Coronary artery (tissue), 2 donors: ENCODE measurements around the gene PSMC4.

Experiments used
- DNase-seq: peaks from one replicate; pipeline ENCODE4 v3.0.0-alpha.2; 2017; ENCODE audit warnings: low spot score
- H3K27ac ChIP-seq, 2 donors: fragments of 200-600 bp; sonication (generic); one replicate each; pipeline ENCODE4 v1.5.1; 2016 to 2019
- H3K4me3 ChIP-seq: fragments of 200-600 bp; sonication (generic); 2 replicates; pipeline ENCODE4 v1.5.1; 2016; ENCODE audit warnings: mild to moderate bottlenecking, moderate library complexity
- TF ChIP-seq, protein P1 (sequence below): fragments of 200-600 bp; sonication (generic); IDR thresholded peaks from one replicate; pipeline ENCODE4 v1.5.1; 2019; ENCODE audit warnings: antibody characterized with exemption

PSMC4 gene

DNA sequence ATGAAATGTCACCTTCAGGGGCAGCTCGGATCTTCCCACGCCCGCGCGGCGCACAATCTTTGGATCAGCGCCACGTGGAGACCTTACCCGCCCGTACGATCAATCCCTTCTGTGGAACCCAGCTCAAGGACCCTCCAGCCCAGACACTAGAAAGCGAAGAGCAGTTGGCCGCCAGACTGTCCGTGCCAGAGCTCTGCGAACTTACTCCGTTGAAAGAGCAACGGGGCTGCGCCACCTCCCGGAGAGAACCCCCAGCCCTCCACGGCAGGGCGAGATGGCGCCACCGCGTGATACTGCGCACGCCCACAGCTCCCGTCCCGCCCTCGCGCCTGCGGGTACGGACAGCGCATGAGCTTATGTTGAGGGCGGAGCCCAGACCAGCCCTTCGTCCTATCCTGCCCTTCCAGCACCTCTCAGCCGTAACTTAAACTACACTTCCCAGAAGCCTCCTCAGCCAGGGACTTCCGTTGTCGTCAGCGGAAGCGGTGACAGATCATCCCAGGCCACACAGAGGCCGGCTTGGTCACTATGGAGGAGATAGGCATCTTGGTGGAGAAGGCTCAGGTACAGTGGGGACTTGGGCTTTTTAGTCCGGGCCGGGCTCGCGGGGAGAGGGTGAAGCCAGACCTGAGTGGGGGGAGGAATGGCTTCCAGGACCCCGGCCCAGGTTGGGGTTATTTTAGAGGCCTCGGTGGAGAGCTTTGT, at the start of gene PSMC4:
TSS of gene PSMC4 (plus strand) at position 491 of the 705 bp plus-strand sequence. CDS start at position 529, 38 bp downstream.
- TF ChIP-seq, protein P1, sequence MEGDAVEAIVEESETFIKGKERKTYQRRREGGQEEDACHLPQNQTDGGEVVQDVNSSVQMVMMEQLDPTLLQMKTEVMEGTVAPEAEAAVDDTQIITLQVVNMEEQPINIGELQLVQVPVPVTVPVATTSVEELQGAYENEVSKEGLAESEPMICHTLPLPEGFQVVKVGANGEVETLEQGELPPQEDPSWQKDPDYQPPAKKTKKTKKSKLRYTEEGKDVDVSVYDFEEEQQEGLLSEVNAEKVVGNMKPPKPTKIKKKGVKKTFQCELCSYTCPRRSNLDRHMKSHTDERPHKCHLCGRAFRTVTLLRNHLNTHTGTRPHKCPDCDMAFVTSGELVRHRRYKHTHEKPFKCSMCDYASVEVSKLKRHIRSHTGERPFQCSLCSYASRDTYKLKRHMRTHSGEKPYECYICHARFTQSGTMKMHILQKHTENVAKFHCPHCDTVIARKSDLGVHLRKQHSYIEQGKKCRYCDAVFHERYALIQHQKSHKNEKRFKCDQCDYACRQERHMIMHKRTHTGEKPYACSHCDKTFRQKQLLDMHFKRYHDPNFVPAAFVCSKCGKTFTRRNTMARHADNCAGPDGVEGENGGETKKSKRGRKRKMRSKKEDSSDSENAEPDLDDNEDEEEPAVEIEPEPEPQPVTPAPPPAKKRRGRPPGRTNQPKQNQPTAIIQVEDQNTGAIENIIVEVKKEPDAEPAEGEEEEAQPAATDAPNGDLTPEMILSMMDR, result peak; percentile 59
- peak; percentile 98 for DNase-seq
- peak within 1 kb of the TSS; percentile 96 for H3K4me3 ChIP-seq
- peak within 1 kb of the TSS; percentile 88 to 90 for H3K27ac ChIP-seq

DNA sequence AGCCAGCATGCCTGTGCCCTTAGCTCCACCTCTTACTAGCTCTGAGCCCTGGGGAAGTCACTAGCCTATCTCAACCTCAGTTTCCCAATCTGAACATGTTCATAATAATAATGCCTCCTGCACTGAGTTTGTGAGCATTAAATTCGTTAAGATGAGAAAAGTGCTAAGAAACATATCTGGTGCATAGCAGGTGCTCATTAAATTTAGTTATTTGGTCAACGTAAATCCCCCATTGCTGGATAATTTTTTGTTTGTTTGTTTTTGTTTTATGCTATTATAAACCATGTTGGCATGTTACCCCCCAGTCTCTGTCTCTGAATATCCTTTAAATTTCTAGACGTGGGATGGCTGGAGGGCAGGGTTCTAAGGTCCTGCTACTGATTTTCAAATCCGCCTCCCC, 47.1 kb upstream of the PSMC4 start:
- Histone ChIP-seq H3K27ac (no peak overlapping the region), H3K4me3 (no peak overlapping the region)
- TF ChIP-seq, protein P1, result no peak
- DNase-seq, result no peak

DNA sequence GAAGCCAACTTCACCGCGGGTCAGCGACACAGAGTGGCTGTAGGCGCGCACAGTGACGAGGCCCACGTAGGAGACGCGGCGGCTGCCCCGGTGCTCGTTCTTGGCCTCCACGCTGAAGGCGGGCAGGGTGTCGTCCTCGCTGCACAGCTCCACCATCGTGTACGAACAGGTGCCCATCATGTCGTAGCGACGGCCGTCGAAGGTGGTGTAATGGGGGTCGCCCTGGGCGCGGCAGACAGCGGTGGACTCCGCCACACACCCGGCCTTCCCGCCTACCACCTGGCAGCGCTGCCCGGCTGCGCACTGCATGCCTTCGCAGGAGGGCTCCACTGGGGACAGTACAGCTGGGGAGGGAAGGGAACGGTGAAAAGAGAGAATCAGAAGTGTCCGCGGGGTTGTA, 46.6 kb upstream of the PSMC4 start:
- no peak for DNase-seq
- Histone ChIP-seq H3K4me3 (no peak overlapping the region), H3K27ac (no peak overlapping the region)
- TF ChIP-seq, protein P1, result no peak

DNA sequence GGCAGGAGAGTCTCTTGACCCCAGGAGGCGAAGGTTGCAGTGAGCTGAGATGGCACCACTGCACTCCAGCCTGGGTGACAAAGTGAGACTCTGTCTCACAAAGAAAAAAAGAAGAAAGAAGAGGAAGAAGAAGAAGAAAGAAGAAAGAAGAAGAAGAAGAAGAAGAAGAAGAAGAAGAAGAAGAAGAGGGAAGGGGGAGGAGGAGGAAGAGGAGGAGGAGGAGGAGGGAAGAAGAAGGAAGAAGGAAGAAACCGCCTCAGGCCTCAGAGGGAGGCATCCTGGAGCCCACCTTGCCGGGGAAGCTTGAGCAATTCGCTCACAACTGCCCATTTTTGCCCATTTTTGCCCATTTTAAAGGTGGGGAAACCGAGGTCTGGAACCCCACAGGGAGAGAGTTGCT, 46.0 kb upstream of the PSMC4 start:
- TF ChIP-seq, protein P1, result no peak
- Histone ChIP-seq H3K27ac (no peak overlapping the region), H3K4me3 (no peak overlapping the region)
- DNase-seq, result no peak

DNA sequence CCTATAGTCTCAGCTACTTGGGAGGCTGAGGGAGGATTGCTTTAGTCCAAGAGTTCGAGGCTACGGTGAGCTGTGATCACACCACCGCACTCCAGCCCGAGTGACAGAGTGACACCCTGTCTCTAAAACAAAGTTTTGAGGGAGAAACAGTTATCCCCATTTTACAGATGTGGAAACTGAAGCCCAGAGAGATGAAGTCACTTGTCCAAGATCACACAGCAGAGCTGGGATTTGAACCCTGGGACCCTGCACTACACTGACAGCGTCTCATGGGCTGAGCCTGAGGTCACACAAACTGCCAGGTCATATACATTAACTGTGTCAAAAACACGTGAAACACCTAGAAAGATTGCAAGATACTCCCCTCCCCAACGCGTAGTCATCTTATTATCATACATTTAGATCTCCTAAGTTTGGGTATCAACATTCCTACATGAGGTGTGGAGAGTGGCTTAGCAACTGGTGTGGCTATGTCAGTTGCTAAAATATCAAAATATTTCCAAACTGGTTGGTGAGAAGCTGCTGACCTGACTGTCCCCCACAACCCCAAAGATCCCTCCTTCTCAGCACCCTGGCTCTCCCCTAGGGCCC, 44.7 kb upstream of the PSMC4 start:
- DNase-seq, result no peak
- H3K4me3 ChIP-seq, result no peak overlapping the region

DNA sequence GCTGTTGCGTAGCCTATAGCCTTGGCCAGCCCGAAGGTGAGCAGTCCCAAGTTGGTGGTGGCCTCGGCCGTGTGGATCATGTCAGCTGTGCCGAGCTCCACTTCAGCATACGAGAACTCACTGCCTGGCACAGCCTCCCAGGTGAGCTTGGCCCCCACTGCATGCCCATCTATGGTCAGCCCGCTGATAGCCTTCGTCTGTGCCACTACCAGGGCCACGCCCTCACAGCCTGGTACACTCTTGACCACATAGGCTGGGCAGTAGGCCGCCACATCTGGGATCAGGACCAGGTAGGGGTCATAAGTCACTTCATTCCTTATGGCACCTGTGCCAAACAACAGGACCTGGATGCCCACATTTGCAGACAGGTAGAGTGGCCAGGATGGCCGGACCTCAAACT, 43.9 kb upstream of the PSMC4 start:
- no peak for DNase-seq
- no peak overlapping the region for H3K27ac ChIP-seq
- TF ChIP-seq, protein P1, result no peak
- no peak overlapping the region for H3K4me3 ChIP-seq

More for the DNA sequence above, 44.7 kb upstream of the PSMC4 start:
- TF ChIP-seq, protein P1, result no peak
- no peak overlapping the region for H3K27ac ChIP-seq
